ENCODE measurements around the gene DLG2.
"Not testable (repeated sequence)": the region's sequence is repeated elsewhere in the genome, so short reads cannot be mapped to it uniquely, and the experiment has no call there.

Gene DLG2

GRCh38 chr11:85096939-85097338 lies 530.2 kb downstream of the DLG2 start:
- DNase-seq, result no peak

DNA sequence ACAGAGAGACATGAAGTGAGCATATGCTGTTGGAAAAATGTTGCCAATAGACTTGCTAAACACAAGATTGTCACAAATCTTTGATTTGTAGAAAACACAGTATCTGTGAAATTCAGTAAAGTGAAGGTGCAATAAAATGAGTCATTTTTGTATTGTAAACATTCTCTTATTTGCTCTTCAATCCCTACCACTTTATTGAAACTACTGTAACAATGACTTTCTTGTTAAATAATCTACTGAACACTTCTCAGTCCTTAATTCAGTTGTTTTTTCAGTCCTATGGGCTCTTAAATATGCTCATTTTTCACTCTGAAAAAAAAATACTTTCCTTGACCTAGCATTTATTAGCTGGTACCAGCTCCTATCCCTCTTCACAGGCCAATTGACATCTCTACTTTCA lies 531.9 kb downstream of the DLG2 start:
- DNase-seq, result no peak

GRCh38 chr11:85094795-85095194 lies 532.3 kb downstream of the DLG2 start:
- no peak for DNase-seq

DNA sequence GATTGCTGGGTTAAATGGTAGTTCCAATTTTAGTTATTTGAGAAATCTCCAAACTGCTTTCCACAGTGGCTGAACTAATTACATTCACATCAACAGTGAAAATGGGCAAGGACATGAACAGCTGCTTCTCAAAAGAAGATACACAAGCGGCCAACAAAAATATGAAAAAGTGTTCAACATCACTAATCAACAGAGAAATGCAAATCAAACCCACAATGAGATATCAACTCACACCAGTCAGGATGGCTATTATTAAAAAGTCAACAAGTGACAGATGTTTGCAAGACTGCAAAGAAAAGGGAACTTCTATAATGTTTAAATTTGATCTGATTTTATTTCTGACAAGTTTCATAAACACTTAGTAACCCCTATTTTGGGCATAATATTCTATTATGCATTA lies 537.5 kb downstream of the DLG2 start:
- no peak for DNase-seq

DNA sequence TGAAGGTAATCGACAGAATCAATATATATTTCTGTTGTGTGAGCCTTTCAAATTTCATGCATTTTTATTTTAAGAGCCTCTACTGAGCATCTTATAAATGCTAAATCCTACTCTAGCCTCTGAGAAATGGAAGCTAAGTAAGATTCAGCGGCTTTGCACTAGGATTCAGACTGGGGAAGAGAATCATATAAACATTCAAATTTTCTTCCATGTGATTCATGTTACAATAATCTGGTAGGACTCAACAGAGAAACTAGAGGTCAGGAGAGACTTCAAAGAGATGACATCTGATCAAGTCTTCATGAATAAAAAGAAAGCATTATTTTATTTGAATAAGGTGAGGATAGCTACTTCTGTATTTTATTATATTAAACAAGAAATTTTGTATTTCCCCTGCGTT lies 538.9 kb downstream of the DLG2 start:
- DNase-seq, result no peak

DNA sequence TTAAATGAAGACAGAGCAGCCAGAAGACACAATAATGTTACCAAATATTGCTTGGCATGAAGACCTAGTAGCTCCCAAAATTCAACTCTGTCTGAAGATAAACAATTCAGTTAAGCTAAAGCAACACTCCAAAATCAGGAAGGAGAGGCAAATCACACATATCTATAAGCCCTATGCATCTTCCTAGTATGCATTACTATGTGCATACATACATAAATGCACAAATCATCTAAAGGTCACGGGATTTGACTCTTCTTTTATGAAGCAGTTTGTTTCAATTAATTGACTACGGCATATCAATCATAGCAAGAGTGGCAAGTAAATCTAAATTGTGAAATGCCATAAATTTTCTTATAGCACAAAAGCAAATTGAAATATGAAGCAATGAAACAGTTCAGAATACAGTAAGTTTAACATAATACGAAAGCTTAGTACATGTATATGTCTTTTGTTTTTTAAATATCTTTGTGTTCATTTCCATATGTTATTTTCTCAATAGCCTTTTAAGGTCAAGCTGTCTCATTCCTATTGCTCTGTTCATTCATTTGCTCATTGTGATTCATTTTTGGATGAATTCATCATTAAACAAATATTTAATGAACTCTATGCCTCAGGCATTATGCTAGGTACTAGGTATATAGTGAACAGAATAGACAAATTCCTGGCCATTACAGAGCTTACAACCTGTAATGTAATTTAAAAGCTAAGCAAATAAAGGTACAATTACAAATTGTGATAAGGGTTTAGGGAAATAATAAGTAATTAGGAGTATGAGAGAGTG lies 540.5 kb downstream of the DLG2 start:
- DNase-seq, result no peak

- no peak for DNase-seq
Measured at GRCh38 chr11:85076535-85077330, 550.4 kb downstream of the DLG2 start.

GRCh38 chr11:85062659-85063058 lies 564.5 kb downstream of the DLG2 start:
- no peak for DNase-seq

DNA sequence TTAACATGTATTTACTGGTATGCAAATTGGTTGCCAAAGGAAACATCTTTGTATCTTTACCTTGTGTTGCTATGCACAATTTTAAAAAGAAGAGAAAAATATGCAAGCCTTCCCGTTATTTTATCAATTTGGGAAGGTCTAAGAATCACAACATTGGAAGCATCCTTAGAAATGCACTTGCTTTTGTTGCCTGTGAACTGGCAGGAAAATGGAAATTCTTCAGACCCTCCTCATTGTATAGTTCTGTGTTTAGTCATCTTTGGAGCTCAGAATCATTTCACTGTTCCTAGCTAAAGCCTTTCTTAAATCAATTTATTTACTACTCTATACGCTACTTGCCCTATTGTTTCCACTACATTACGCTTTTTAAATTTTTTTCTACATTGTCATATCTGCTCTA lies 574.5 kb downstream of the DLG2 start:
- DNase-seq, result no peak

DNA sequence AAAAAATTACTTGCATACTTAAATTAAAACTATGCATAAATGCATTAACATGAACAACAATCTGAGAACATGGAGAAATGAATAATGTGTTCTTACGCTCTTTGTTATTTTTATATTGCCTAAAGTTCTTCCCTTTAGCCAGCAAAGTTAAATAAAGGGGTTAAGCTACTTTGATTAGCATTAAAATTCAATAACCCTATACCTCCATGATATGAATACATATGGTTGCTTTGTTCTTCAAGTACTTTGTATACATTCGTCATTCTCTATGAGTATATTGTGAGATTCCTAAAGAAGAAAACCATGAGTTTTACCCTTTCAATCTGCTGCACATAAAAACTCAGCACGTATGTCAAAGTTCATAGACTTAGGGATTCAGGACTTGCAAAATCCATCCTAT lies 578.3 kb downstream of the DLG2 start:
- no peak for DNase-seq

GRCh38 chr11:85045716-85046115 lies 581.4 kb downstream of the DLG2 start:
- no peak for DNase-seq

DNA sequence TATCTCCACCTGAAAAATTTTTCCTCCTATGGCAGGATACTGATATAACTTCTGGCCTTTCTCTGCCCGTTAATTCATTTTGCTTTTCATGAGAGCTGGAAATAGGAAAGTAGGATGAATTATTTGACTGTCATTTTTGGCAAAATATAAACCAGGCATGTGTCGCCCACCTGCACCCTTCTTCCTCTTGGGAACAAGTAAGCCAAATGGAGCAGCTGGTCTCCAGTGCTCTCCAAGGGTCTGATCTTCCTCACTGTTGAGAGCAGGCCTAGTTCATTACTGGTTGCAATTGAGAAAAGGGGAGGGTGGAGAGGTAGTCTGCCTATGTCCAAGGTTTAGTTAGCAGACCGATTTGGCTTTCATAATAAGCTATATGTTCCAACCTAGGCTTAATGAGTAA lies 582.2 kb downstream of the DLG2 start:
- DNase-seq, result no peak

- no peak for DNase-seq
Measured at GRCh38 chr11:85042361-85042760, 584.8 kb downstream of the DLG2 start.

DNA sequence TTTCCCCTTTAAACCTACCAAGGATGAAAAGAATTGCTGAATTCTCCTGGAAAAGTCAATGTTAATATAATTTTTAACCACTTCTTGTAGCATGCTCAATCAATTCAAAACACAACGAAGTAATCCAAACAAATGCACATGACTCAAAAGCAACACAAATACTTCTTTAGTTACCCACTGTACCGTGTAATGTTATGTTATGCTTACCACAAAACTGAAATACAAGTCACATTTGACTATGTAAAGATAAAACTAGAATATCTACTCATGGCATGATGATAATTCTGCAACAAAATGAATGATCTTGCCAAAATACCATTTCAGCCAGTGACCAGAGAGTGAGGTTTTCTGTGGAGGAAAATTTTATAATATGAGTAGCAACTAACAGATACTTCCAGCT lies 587.0 kb downstream of the DLG2 start:
- DNase-seq, result no peak

- DNase-seq, result no peak
Measured at GRCh38 chr11:85029964-85030363, 597.2 kb downstream of the DLG2 start.

DNA sequence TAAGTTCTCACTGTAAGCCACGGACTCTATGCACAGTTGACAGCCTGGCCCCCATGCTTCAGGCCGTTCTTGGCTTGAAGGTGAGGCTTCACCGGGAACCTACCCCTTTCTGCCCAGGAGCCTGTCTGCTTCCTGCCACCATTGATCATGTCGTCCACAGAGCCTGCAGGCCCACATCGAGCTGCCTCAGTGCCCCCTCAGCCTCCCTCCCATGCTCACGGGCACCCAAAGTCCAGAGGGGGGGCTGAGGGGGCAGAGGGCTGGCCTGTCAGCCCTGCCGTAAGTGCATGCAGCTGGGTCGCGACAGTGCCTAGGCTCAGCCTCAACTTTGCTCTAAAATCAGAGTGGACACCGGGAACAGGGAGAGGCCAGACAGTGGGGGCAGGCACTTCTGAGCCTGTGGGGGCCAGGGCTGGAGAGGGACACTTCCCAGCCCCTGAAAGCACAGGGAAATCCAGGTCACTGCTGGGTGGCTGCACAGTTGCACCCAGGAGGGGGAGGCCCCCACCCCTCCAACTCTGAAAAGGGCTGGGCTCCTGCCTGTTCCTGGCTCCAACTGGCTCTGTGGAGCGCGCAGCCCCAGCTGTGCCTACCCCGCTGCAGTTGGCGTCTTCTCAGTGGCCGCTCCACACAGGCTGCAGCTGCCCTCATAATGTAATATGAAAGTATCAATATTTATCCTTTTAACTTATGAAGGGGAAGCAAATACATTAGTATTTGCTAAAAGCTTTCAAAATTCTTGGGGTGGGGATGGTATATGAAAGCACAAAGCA lies 598.6 kb downstream of the DLG2 start:
- no peak for DNase-seq

GRCh38 chr11:85027346-85027745 lies 599.8 kb downstream of the DLG2 start:
- no peak for DNase-seq

DNA sequence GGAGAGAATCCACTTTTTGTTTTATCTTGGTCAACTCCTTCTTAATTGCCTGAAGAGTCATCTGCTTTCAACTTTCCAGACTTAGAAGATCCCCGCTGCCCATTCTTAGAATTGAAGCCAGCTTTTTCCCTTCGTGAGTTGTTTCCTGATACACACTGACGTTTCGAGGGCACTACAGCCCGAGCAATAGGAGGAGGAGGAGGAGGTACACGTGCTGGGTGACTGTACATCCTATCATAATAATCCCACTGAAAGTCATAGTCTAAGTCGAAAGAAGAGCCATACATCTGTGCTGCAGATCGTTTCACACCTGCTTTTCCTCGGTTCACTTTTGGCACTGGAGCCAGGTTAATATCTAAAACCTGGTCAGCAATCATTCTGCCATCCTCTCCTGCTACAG lies 606.1 kb downstream of the DLG2 start:
- no peak for DNase-seq

DNA sequence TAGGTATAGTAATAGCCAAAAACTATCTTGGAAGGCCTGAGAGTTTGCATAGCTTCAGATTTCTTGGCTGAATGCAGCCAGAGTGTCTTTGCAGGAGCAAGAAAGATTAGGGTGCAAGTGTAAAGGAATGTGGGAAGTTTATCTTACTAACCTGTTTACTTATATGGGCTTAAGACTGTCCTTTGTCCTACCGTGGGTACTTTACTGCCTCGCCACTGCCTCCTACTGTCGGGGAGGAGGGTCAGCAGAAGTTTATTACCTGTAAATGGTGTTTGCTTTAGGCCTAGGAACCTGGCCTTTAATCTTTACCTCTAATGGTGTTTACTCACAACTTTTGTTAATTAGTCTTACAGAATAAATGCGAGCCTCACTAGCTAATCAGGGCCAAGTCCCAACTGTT lies 633.8 kb downstream of the DLG2 start:
- no peak for DNase-seq

DNA sequence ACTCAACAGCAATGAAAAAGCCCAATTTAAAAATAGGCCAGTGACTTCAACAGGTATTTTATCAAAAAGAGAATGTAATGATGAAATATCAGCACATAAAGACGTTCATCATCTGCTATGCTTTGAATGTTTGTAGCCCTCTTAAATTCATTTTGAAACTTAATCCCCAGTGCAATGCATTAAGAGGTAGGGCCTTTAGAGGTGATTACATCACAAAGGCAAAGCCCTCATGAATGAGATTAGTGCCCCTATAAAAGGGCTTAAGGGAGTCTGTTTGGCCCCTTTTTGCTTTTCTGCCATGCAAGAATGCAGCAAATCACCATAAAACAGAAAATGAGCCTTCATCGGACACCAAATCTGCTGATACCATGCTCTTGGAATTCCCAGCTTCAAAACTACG lies 637.0 kb downstream of the DLG2 start:
- DNase-seq, result no peak

- DNase-seq, result not testable (repeated sequence)
Measured at GRCh38 chr11:84987686-84988187, 639.4 kb downstream of the DLG2 start.

DNA sequence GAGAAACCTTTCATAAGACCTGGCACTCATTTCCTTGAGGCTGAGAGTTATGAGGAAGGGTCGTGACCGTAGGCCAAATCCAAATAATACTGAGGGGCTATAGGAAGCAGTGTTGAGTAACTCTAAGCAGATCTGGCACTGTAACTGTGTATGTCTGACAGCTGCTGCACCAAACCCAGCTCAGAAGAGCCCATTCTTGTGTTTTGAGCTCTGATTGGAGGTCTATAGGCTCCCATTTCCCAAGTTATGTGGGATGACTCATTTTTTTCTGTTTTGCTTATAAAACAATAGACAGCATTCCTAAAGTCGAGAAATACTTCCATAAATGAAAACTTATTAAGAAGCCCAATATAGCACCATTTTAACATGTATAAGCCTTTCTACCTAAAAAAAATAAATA lies 645.8 kb downstream of the DLG2 start:
- no peak for DNase-seq

- no peak for DNase-seq
Measured at GRCh38 chr11:84969103-84969502, 658.0 kb downstream of the DLG2 start.

GRCh38 chr11:84965484-84965883 lies 661.7 kb downstream of the DLG2 start:
- DNase-seq, result no peak

All from midbrain (tissue), 1 donor.